Erythroblast (primary cell): ENCODE data around the gene LPCAT2.

Experiments used
- GATA1 ChIP-seq: IDR thresholded peaks from 2 replicates; pipeline ENCODE4 v1.6.1; 2011; ENCODE audit warnings: low read depth, mild to moderate bottlenecking, control low read depth, low read length, moderate library complexity
- POLR2A ChIP-seq: IDR thresholded peaks from 2 replicates; pipeline ENCODE4 v1.6.1; 2011; ENCODE audit warnings: mild to moderate bottlenecking, low read length

GRCh38 chr16:55552621-55553020, 43.7 kb downstream of the LPCAT2 start:
- TF ChIP-seq POLR2A (no peak), GATA1 (no peak)
